ENCODE data around the gene TBCA.
"Not testable (repeated sequence)": the region's sequence is repeated elsewhere in the genome, so short reads cannot be mapped to it uniquely, and the experiment has no call there.

Gene TBCA

GRCh38 chr5:77734885-77735284 lies 41.3 kb downstream of the TBCA start:
- Histone ChIP-seq H3K36me3 (ENCODE audit: control insufficient read depth, insufficient read depth, low read length) (no peaks in the 10 kb centered on the region), H3K4me3 (ENCODE audit: low read depth, low read length) (no peak overlapping the region), H3K4me1 (ENCODE audit: control insufficient read depth, insufficient read depth, low read length) (peaks cover 3% of the 10 kb centered on the region), H3K9me3 (ENCODE audit: control insufficient read depth, insufficient read depth, low read length) (no peaks in the 10 kb centered on the region), H3K9ac (ENCODE audit: low read depth, low read length) (no peak overlapping the region), H3K27me3 (ENCODE audit: control insufficient read depth, insufficient read depth, low read length) (no peaks in the 10 kb centered on the region)

GRCh38 chr5:77733130-77733529 lies 43.0 kb downstream of the TBCA start:
- Histone ChIP-seq H3K27me3 (ENCODE audit: control insufficient read depth, insufficient read depth, low read length) (no peaks in the 10 kb centered on the region), H3K9me3 (ENCODE audit: control insufficient read depth, insufficient read depth, low read length) (no peaks in the 10 kb centered on the region), H3K4me1 (ENCODE audit: control insufficient read depth, insufficient read depth, low read length) (peaks cover 3% of the 10 kb centered on the region), H3K9ac (ENCODE audit: low read depth, low read length) (no peak overlapping the region), H3K36me3 (ENCODE audit: control insufficient read depth, insufficient read depth, low read length) (no peaks in the 10 kb centered on the region), H3K4me3 (ENCODE audit: low read depth, low read length) (no peak overlapping the region)

- H3K4me3 ChIP-seq (ENCODE audit: low read depth, low read length), result no peak overlapping the region
- H3K4me1 ChIP-seq (ENCODE audit: control insufficient read depth, insufficient read depth, low read length), result no peaks in the 10 kb centered on the region
- no peaks in the 10 kb centered on the region for H3K36me3 ChIP-seq (ENCODE audit: control insufficient read depth, insufficient read depth, low read length)
- no peaks in the 10 kb centered on the region for H3K27me3 ChIP-seq (ENCODE audit: control insufficient read depth, insufficient read depth, low read length)
- no peak overlapping the region for H3K9ac ChIP-seq (ENCODE audit: low read depth, low read length)
- no peaks in the 10 kb centered on the region for H3K9me3 ChIP-seq (ENCODE audit: control insufficient read depth, insufficient read depth, low read length)
Measured at GRCh38 chr5:77727190-77727589, 48.9 kb downstream of the TBCA start.

GRCh38 chr5:77725616-77726015 lies 50.5 kb downstream of the TBCA start:
- no peak overlapping the region for H3K9ac ChIP-seq (ENCODE audit: low read depth, low read length)
- no peak overlapping the region for H3K4me3 ChIP-seq (ENCODE audit: low read depth, low read length)

GRCh38 chr5:77724934-77725333 lies 51.2 kb downstream of the TBCA start:
- H3K9ac ChIP-seq (ENCODE audit: low read depth, low read length), result no peak overlapping the region
- H3K36me3 ChIP-seq (ENCODE audit: control insufficient read depth, insufficient read depth, low read length), result no peaks in the 10 kb centered on the region
- H3K4me1 ChIP-seq (ENCODE audit: control insufficient read depth, insufficient read depth, low read length), result no peaks in the 10 kb centered on the region
- H3K9me3 ChIP-seq (ENCODE audit: control insufficient read depth, insufficient read depth, low read length), result no peaks in the 10 kb centered on the region
- H3K4me3 ChIP-seq (ENCODE audit: low read depth, low read length), result no peak overlapping the region
- no peaks in the 10 kb centered on the region for H3K27me3 ChIP-seq (ENCODE audit: control insufficient read depth, insufficient read depth, low read length)

More at GRCh38 chr5:77725616-77726015, 50.5 kb downstream of the TBCA start:
- H3K36me3 ChIP-seq (ENCODE audit: control insufficient read depth, insufficient read depth, low read length), result no peaks in the 10 kb centered on the region
- no peaks in the 10 kb centered on the region for H3K4me1 ChIP-seq (ENCODE audit: control insufficient read depth, insufficient read depth, low read length)
- no peaks in the 10 kb centered on the region for H3K9me3 ChIP-seq (ENCODE audit: control insufficient read depth, insufficient read depth, low read length)
- H3K27me3 ChIP-seq (ENCODE audit: control insufficient read depth, insufficient read depth, low read length), result no peaks in the 10 kb centered on the region

GRCh38 chr5:77719666-77720363 lies 56.3 kb downstream of the TBCA start:
- Histone ChIP-seq H3K27me3 (ENCODE audit: control insufficient read depth, insufficient read depth, low read length) (no peaks in the 10 kb centered on the region), H3K9me3 (ENCODE audit: control insufficient read depth, insufficient read depth, low read length) (no peaks in the 10 kb centered on the region), H3K9ac (ENCODE audit: low read depth, low read length) (no peak overlapping the region), H3K4me1 (ENCODE audit: control insufficient read depth, insufficient read depth, low read length) (peaks cover 2% of the 10 kb centered on the region), H3K36me3 (ENCODE audit: control insufficient read depth, insufficient read depth, low read length) (no peaks in the 10 kb centered on the region), H3K4me3 (ENCODE audit: low read depth, low read length) (no peak overlapping the region)

- peaks cover 2% of the 10 kb centered on the region for H3K4me1 ChIP-seq (ENCODE audit: control insufficient read depth, insufficient read depth, low read length)
- no peaks in the 10 kb centered on the region for H3K9me3 ChIP-seq (ENCODE audit: control insufficient read depth, insufficient read depth, low read length)
- H3K9ac ChIP-seq (ENCODE audit: low read depth, low read length), result no peak overlapping the region
- no peaks in the 10 kb centered on the region for H3K27me3 ChIP-seq (ENCODE audit: control insufficient read depth, insufficient read depth, low read length)
- no peaks in the 10 kb centered on the region for H3K36me3 ChIP-seq (ENCODE audit: control insufficient read depth, insufficient read depth, low read length)
- H3K4me3 ChIP-seq (ENCODE audit: low read depth, low read length), result no peak overlapping the region
Measured at GRCh38 chr5:77718934-77719610, 57.1 kb downstream of the TBCA start.

- no peaks in the 10 kb centered on the region for H3K9me3 ChIP-seq (ENCODE audit: control insufficient read depth, insufficient read depth, low read length)
- H3K27me3 ChIP-seq (ENCODE audit: control insufficient read depth, insufficient read depth, low read length), result no peaks in the 10 kb centered on the region
- H3K4me3 ChIP-seq (ENCODE audit: low read depth, low read length), result no peak overlapping the region
- H3K9ac ChIP-seq (ENCODE audit: low read depth, low read length), result no peak overlapping the region
- H3K4me1 ChIP-seq (ENCODE audit: control insufficient read depth, insufficient read depth, low read length), result no peaks in the 10 kb centered on the region
- H3K36me3 ChIP-seq (ENCODE audit: control insufficient read depth, insufficient read depth, low read length), result peaks cover 2% of the 10 kb centered on the region
Measured at GRCh38 chr5:77709993-77710685, 66.0 kb downstream of the TBCA start.

- Histone ChIP-seq H3K4me1 (ENCODE audit: control insufficient read depth, insufficient read depth, low read length) (no peaks in the 10 kb centered on the region), H3K9ac (ENCODE audit: low read depth, low read length) (no peak overlapping the region), H3K4me3 (ENCODE audit: low read depth, low read length) (no peak overlapping the region), H3K9me3 (ENCODE audit: control insufficient read depth, insufficient read depth, low read length) (no peaks in the 10 kb centered on the region), H3K36me3 (ENCODE audit: control insufficient read depth, insufficient read depth, low read length) (peaks cover 2% of the 10 kb centered on the region), H3K27me3 (ENCODE audit: control insufficient read depth, insufficient read depth, low read length) (no peaks in the 10 kb centered on the region)
Measured at GRCh38 chr5:77709340-77709739, 66.8 kb downstream of the TBCA start.

- Histone ChIP-seq H3K9me3 (ENCODE audit: control insufficient read depth, insufficient read depth, low read length) (no peaks in the 10 kb centered on the region), H3K36me3 (ENCODE audit: control insufficient read depth, insufficient read depth, low read length) (peaks cover 2% of the 10 kb centered on the region), H3K4me3 (ENCODE audit: low read depth, low read length) (no peak overlapping the region), H3K27me3 (ENCODE audit: control insufficient read depth, insufficient read depth, low read length) (no peaks in the 10 kb centered on the region), H3K9ac (ENCODE audit: low read depth, low read length) (no peak overlapping the region), H3K4me1 (ENCODE audit: control insufficient read depth, insufficient read depth, low read length) (no peaks in the 10 kb centered on the region)
Measured at GRCh38 chr5:77707791-77708190, 68.3 kb downstream of the TBCA start.

- not testable (repeated sequence) for H3K4me3 ChIP-seq (ENCODE audit: low read depth, low read length); H3K27me3 ChIP-seq (ENCODE audit: control insufficient read depth, insufficient read depth, low read length); H3K36me3 ChIP-seq (ENCODE audit: control insufficient read depth, insufficient read depth, low read length); H3K9me3 ChIP-seq (ENCODE audit: control insufficient read depth, insufficient read depth, low read length); H3K9ac ChIP-seq (ENCODE audit: low read depth, low read length); H3K4me1 ChIP-seq (ENCODE audit: control insufficient read depth, insufficient read depth, low read length)
Measured at GRCh38 chr5:77699569-77699968, 76.6 kb downstream of the TBCA start.

- Histone ChIP-seq H3K4me3 (ENCODE audit: low read depth, low read length) (no peak overlapping the region), H3K9me3 (ENCODE audit: control insufficient read depth, insufficient read depth, low read length) (no peaks in the 10 kb centered on the region), H3K27me3 (ENCODE audit: control insufficient read depth, insufficient read depth, low read length) (no peaks in the 10 kb centered on the region), H3K9ac (ENCODE audit: low read depth, low read length) (no peak overlapping the region), H3K36me3 (ENCODE audit: control insufficient read depth, insufficient read depth, low read length) (no peaks in the 10 kb centered on the region), H3K4me1 (ENCODE audit: control insufficient read depth, insufficient read depth, low read length) (peaks cover 9% of the 10 kb centered on the region)
Measured at GRCh38 chr5:77698920-77699319, 77.2 kb downstream of the TBCA start.

Data from iPS-15b (cell line).